Ramos (cell line): ENCODE measurements around the gene KRT1.

Source experiments
- in situ Hi-C: fragments of 300-500 bp; cut with MboI; formaldehyde crosslinking; loops from one replicate; pipeline ENCODE4 v1.14.3; 2022; ENCODE audit warnings: low sequenced_read_pairs; ENCODE audit not compliant: unreplicated experiment

Gene KRT1

DNA sequence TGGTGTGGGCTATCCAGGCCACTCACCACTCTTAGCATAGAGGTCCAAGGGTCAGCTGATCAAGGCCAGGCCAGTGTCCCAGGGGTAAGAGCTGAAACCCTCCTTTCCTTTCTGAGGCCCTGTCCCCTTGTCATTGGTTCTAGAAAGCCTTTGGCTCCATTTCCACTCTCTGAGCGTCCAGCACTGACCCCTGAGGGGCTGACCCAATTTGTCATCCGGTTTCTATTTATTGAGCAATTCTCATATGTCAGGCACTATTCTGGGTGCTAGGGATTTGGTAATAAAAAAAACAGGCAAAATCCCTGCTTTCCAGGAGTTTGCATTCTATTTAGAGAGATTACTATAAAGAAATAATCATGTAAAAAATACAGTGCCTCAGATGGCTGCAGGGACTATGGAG, 19.8 kb upstream of the KRT1 start:
- in situ Hi-C loops = no loop called here

DNA sequence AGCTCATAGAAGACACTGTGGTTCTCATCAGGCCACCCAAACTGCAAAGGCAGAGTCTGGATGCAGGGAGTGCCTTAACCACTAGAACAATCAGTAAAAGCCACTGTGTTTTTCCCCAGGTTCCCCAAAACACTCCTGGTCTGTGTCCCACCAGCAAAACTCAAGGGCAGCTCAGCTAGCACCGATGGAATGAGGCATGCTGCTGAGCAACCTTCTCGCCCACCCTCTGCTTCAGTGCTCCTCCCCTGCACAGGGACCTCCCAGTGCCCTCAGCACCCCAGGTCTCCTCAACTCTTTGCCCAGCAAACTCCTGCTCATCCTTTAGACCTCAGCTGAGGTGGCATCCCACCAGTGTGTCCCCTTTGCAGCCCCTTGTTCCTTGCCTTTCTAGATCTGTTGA, 19.2 kb upstream of the KRT1 start:
- in situ Hi-C loops = no loop called here

DNA sequence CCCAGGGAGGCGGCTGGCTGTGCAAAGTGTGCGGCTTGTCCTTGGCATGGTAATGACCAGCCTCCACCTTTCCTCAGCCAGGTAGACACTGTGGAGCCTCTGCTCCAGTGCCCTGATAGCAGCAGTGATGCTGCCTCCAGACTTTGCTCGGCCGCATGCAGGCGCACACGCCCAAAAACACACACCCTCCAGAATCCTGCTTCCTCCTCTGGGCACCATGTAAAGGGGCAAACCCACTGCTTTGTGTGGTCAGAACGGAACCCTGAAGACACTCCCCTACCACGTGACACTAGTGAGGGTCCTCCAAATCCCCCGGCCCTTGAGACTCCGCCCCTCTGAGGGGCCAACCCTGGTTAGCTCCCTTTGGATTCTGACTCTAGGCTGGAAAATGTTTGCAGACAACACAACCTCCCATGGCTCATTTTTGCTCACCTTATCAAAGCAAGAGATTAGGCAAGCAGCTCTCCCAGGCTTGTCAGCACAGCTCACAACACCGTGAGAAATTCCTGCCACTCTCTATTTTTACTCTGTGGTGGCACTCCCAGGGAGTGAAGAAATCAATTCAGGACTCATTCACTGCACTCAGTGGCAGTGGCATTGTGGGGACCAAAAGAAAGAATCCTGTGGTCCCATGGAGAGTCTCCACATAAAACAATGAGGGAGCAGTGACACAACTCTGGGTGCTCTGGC, 18.6 kb upstream of the KRT1 start:
- in situ Hi-C loops = no loop called here

DNA sequence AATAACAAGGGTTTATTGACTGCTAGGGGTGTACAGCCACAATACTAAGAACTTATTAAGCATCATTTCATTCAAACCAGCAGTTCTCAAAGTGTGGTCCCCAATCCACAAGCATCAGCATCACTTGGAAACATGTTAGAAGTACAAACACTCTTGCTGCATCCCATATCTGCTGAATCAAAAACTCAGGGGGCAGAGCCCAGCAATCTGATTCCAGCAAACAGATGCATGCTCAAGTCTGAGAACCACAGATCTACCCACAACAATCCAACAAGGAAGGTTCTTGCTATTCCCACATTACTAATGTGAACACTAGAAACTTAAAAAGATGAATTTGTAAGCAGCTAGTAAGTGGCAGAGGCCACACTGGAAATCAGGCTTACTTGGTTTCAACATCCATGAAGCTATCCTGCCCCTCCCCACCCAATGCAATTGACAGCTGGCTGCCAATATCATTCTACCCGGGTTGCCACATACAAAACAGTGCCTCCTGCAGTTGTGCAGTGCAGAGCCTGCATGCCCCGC, 16.9 kb upstream of the KRT1 start:
- in situ Hi-C loops = no loop called here

DNA sequence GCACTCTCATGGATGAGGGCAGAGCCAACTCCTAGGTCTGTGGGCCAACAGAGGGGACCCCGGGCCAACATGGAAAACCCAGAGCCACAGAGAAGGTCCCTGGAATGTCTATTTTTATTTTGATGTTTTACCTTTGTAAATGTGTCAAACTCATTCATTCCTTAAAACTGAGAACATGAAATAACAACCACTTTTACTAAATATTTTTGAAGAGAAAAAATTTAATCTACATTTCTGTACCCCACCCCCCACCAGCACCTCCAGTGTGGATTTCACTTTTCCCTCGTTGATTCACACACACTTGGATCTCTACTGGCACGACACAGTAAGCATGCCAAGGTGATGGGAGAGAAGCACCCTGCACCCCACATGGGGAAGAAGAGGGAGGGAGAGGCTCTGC, 16.4 kb upstream of the KRT1 start:
- in situ Hi-C loops = no loop called here

DNA sequence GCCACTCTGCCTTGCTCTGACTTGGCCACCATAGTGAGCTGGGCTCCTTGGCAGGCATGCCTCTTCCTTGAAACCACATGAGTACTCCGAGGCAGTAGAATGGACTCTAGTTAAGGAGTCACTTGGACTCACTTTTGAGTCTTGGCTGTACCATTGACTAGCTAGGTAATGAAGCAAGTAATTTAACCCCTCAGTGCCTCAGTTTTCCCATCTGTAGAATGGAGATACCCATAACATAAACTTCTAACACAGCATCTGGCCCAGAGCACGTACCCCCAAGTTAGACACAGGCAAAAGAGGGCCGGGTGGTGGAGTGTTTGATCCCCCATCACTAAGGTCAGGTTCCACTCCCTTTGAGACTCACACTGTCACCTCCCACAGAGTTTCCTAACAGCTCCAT, 14.8 kb upstream of the KRT1 start:
- in situ Hi-C loops = no loop called here

DNA sequence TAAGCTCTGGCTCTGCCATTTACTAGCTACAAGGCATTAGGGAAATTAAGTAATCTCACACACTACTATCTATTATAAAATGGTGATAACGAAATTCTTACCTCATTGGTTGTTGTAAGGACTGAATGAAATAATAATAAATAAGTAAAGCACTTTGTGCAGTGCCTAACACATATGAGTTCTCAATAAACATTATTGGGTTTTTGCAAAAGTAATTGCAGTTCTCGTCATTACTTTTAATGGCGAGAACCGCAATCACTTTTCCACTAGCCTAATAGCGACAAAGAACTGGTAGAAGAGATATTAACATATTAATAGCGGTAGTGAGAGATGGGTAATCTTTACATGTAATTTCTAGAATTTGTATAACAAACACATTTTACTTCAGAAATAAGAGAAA, 13.9 kb upstream of the KRT1 start:
- in situ Hi-C loops = no loop called here

DNA sequence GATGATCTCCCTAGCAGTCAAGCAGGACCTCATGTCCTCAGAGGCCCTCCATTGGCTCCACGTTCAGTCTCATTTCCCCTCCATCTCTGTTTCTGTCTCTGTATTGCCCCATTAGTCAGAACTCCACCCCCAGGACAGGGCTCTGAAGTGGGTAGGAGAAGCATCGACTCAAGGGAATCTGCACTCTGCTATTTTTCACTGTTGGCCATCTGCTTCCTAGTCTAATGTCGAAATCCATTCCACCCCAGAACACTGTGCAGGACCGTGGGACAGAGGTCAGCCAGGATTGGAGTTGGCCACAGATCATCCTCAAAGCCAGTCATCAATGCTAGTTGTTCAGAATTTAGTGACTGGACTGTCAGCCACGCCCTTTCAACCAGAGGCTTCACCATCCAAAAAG, 13.1 kb upstream of the KRT1 start:
- in situ Hi-C loops = no loop called here

DNA sequence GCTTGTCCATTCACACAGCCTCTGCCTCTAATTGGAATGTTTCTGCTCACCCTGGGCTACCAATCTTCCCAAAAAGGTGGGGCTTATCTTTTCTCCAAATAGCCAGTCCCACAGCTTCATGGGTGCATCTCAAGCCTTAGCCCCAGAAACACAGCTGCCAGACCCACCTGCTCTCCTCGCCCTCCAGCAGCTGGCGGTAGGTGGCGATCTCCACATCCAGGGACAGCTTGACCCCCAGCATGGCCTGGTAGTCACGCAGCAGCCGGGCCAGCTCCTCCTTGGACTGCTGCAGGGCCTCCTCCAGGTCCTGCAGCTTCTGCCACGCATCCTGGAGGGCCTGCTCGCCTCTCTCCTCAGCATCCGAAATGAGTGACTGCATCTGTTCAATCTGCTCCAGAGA, 12.0 kb upstream of the KRT1 start:
- in situ Hi-C loops = no loop called here

DNA sequence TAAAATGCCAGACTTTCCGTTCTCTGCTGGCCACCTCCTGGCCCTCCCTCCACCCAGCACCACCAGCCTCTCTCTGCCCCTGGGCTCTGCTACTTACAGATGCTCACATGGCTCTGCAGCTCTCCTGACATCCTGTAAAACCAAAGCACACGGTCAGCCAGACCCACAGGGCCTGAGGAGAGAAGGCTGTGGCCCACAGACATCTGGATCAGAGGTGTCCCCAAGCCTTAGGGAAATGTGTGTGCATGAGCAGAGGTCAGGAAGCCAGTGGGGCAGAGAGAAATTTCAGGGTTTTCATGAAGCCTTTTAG, 11.6 kb upstream of the KRT1 start:
- in situ Hi-C loops = no loop called here

DNA sequence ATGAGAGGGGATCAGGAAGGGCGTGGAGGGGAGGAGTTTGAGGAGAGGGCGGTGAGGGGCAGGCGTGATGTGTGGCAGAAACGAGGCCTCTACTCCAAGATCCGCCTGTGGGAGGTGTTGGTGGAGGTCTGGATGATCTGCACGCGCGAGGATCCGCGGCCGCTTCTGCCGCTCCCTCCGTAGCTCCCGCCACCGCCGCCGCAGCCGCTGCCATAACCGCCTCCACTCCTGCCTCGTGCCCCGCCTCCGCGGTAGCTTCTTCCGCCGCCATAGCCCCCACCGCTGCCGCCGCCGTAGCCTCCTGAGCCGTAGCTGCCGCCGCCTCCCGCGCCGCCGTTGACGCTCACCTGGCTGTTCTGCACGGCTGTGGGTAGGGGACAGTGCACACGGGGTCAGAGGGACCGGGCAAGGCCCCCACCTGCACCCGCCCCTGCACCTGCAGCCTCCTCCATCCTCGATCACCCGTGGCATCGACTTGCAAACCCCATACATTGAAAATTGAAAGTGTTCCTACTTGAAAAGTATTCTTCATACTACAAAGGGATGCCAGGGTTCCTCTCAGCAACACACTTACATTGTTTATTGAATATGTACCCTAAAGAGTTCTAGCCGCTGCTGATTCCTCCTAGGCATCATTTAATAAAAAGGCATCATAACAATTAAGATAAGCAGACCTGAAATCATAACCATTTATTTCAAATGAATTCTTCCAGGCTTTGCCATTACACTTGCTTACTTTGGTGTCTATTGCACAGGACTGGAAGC, 11.1 kb upstream of the KRT1 start:
- in situ Hi-C loops = no loop called here

DNA sequence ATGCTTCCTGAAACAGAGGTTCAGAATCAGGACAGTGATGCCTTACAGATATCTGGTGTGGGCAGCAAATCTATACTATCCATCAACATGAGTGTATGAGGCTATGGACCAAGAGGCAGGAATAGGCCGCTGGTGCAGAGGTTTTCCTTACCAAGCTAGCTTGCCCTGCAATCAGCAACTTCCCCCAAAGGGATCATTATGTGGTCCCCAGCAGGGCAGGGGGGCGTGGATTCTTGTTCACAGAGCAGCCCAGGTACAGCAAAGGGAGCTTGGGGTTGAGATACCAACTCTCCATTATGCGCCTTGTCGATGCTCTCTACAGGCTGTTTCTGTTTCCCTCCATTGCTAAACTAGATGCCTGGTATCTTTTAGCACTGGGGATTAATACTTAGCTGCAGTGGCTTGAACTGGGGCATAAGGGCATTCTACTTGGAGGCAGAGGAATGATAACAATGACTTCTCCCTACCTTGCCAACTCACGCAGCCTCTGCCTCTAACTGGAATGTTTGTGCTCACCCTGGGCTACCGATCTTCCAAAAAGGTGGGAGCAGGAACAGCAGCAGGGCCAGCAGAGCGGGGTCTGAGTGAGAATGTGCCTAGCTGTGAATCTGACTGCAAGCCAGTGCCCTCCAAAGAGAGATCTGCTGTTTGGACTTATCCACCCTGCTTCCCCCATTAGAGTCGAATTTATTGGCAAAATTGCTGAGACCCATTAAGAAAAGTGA, 10.3 kb upstream of the KRT1 start:
- in situ Hi-C loops = no loop called here

DNA sequence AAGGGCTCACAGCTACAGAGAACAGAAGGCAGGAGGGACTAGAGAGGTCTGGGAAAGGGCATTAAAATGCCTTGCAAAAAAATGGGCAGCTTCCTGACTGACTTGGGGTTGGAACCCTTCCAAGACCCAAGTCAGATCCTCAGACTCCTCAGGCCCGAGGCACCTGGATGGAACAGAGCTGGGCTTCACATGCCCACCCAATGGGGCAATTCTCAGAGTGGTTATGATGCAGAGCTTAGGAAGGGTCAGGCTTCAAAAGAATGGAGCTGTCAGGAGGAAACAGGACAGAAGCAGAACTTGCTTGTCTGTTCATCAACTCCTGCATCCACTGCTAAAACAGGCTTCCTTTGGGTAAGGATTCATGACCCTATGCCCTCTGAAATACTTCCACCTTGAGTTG, 9.7 kb upstream of the KRT1 start:
- in situ Hi-C loops = no loop called here

DNA sequence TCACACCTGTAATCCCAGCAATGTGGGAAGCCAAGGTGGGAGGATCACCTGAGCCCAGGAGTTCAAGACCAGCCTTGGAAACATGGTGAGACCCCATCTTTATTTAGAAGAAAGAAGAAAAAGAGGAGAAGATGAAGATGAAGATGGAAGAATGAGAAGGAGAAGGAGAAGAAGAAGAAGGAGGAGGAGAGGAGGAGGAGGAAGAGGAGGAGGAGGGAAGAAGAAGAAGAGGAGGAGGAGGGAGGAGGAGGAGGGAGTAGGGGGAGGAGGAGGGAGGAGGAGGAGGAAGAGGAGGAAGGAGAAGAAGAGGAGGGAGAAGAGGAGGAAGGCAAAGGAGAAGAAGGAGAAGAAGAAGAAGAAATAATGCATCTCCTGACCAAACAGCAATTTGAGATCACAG, 9.0 kb upstream of the KRT1 start:
- in situ Hi-C loops = no loop called here

DNA sequence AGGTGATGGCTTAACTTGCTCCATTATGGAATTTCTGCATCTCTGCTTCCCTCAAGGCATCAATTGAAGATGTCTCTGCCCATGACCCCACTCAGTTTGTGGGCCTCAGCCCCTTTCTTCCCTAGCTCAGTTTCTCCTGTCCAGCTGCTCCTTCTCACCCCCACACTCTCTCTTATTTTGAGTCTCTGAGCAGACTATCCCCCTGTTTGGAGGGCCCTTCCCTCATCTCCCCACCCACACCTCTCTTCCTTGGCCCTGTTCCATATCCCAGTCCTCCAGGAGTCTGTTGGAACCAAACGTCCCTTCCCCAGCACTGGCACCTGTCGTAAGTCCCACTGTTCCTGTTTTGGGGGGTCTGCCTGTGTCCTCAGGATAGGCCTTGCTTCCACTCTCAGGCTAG, 8.3 kb upstream of the KRT1 start:
- in situ Hi-C loops = no loop called here

DNA sequence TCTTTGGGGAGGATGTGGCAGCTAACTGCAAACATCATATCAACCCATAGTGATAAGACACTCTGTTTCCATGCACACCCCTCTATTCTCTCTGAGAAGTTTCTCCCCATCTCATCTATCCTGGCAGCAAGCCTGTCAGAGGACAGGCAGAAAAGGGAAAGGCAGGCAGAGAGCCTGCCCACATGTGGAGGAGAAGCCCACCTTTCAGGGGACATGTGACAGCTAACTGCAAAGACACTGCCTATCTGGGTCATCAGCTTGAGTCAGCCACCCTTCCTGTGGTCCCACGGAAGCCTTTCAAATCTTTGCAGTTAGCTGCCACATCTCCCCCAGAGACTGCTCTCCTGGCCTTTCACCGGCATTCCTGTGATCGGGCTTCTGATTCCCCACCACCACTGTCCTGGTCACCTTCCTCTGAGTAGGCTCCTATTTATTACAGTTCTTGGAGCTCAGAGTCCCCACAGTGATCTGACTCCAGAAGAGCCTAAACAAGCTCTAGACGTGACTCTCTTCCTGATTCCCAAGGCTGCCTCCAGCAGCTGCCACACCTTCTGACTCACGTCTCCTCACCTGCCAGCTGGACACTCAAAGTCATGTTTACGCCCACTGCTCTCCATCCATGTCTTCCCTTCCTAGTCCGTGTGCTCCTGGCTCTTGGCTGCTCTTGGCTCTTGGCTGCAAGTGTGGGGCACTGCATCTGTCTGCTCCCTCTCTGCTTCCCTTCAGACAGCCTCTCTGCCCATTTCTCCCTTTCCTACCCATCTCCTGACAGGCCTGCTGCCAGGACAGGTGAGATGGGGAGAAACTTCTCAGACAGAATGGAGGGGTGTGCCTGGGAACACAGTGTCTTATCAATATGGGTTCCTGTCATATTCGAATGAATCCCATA, 7.5 kb upstream of the KRT1 start:
- in situ Hi-C loops = no loop called here

DNA sequence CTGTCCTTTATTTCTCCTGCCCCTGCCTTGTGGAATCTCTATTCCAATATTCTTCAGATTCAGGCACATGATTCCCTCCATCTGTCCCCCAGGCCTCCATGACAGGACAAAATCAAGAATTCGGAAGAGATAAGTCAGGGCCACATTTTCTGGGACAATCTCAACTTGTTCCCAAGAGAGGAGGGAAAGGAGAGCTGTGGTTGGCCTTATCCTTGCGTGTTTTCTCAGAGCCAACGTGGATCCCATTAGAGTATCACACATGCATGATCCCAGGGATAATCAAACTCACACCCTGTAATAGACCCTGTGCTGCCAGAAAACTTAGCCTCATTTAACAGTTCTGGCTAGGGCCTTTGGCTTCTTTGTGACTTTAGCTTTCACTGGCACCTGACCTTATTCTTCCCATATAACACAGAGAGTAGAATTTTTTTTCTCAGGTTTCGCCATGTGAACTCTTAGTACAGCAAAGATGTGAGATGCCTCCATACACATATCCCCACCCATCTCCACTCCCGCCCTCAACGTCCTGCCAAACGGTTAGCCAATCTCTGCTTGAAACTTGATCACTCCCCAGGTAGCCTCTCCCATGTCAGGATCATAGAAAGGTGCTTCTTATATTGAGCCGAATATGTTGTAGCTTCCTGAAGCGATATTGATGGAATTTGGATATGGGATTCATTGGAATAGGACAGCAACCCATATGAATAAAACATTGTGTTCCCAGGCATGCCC, 6.7 kb upstream of the KRT1 start:
- in situ Hi-C loops = no loop called here

DNA sequence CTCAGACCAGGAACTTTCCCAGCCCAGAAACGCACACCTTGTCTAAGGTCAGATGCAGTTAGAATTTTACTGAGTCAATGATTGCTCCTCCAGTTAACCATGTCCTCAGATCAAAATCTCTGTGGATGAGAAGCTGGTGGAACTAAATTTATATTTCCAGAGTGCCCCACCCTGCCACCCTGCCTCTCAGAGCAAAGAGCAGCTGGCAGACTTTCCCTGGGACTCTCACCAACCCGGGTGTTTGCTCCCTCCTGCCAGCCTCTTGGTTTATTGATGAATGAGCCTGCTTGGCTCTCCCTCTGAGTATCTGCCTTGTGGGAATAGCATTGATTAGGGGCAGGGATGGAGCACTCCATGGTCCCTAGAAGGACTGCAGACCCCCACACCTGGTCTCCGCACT, 5.9 kb upstream of the KRT1 start:
- in situ Hi-C loops = no loop called here

DNA sequence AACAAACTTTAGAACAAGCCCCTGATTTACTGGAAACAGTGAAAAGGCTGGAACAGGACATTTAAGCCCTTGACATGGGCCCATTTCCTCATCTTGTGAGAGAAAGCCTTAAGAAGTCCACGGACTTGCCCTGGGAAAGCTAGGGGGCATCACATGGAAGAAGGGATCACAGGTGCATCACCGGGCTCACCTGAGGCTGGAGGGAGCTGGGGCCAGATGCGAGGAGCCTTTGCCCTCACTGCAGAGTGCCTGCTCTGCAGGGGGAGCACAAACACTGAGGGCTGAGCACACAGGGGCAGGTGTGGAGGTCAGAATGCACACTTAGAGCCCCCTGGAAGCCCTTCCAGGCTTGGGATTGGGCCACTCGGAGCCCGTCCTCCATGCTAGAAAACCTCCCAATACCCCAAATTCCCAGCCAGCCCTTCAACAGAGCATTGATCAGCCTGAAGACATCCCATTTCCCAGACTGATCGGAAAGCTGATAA, 5.2 kb upstream of the KRT1 start:
- in situ Hi-C loops = no loop called here

DNA sequence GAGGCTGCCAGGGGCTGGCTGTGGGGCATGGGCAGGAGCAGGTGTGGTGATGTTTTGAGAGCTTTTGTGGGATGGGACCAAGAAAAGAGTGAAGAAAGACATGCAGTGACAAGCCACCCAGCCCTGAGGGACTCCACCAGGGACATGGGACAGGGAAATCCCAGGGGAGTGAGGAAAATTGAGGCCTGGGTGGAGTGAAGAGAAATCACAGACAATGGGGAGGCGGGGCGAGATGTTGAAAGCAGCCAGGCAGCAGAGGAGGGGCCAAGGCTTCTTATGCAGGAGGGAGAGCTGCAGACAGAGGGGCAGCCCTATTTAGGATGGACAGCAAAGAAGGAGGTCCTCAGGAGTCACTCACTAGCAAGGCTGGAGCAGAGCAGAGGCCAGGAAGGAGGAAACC, 4.2 kb upstream of the KRT1 start:
- in situ Hi-C loops = no loop called here
